ENCODE results near the gene KCNQ2.

DNA sequence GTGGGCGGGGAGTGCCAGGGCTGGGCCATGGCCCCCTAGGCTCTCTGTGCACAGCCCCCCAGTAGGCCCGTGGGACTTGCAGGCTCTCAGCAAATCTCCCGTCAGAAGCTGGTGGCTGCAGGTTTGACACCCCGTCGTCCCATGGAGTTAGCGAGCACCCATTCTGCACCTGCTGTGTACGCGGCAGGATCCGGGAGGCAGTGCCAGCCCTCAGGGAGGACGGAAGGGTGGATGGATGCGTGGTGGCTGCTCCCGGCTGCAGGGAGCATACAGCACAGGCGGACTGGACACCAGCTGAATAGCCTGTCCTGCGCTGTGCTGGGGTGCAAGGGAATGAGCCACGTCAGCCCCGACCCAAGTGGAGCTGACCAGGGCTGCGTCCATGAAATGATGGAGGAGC, 78.9 kb downstream of the KCNQ2 start:
- TF ChIP-seq, protein P1, sequence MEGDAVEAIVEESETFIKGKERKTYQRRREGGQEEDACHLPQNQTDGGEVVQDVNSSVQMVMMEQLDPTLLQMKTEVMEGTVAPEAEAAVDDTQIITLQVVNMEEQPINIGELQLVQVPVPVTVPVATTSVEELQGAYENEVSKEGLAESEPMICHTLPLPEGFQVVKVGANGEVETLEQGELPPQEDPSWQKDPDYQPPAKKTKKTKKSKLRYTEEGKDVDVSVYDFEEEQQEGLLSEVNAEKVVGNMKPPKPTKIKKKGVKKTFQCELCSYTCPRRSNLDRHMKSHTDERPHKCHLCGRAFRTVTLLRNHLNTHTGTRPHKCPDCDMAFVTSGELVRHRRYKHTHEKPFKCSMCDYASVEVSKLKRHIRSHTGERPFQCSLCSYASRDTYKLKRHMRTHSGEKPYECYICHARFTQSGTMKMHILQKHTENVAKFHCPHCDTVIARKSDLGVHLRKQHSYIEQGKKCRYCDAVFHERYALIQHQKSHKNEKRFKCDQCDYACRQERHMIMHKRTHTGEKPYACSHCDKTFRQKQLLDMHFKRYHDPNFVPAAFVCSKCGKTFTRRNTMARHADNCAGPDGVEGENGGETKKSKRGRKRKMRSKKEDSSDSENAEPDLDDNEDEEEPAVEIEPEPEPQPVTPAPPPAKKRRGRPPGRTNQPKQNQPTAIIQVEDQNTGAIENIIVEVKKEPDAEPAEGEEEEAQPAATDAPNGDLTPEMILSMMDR (IDR thresholded peaks at IDR 0.05; ENCODE audit: insufficient read depth, low read depth, low read length), result no peak
- no peak for TF ChIP-seq EZH2 (IDR thresholded peaks at IDR 0.05; ENCODE audit: insufficient read depth, low read length)
